ENCODE measurements around the gene GANAB. TPM values are rescaled to one million over a fixed set of nuclear protein-coding genes. Genes with fewer than 3 reads are reported as not detected.
"Not testable (repeated sequence)": the region's sequence is repeated elsewhere in the genome, so short reads cannot be mapped to it uniquely, and the experiment has no call there.

The GANAB gene
- total RNA-seq, 1 donor from 2014 or later, result 237 TPM

DNA sequence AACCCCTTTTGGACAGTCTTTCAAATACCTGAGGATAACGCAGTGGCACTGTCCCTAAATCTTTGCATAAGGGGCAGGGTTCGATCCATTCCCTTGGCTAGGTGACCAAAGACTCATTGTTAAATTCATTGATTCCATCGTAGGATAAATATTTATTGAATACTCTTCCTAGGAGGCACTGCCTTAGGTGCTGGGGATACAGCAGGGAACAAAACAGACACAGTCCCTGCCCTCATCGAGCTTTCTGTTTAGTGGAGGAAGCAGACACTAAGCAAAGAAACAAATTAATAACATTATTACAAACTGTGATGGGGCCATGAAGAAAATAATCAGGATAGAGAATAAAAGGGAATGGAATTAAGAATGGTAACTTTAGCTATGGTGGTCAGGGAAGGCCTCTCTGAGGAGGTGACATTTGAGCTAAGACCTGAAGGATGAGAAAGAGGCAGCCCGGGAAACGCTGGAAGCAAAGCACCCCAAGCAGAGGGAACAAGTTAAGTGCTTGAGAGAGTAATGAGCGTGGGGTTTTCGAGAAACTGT is 25.3 kb downstream of the GANAB start:
- DNase-seq, result no peak

- DNase-seq, result not testable (repeated sequence)
These were observed 29.5 kb downstream of the GANAB start for GRCh38 chr11:62616957-62617356.

- DNase-seq, result no peak
These were observed 30.9 kb downstream of the GANAB start for GRCh38 chr11:62615521-62615920.

DNA sequence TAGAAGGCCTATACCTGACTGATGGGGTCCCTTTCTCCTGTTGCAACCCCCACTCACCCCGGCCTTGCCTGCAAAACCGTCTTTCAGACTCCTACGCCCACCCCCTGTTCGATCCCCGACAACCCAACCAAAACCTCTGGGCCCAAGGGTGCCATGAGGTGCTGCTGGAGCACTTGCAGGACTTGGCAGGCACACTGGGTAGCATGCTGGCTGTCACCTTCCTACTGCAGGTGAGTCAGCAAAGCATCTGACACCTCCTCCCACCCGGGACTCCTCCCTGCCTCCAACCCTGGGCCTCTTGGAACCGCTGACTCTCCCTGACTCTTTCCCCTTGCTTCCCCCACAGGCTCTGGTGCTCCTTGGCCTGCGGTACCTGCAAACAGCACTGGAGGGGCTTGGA is 32.1 kb downstream of the GANAB start:
- DNase-seq, result no peak

GRCh38 chr11:62613291-62613778 is 33.1 kb downstream of the GANAB start:
- no peak for DNase-seq

- DNase-seq, result peak; percentile 85
These were observed 33.8 kb downstream of the GANAB start, which contains the start of the genes EML3 and ROM1 for GRCh38 chr11:62612366-62613290. EML3 (minus strand) TSS chr11:62612775; CDS start chr11:62612457, 318 bp downstream. ROM1 (plus strand) TSS chr11:62613257; CDS start chr11:62613282, 25 bp downstream.

DNA sequence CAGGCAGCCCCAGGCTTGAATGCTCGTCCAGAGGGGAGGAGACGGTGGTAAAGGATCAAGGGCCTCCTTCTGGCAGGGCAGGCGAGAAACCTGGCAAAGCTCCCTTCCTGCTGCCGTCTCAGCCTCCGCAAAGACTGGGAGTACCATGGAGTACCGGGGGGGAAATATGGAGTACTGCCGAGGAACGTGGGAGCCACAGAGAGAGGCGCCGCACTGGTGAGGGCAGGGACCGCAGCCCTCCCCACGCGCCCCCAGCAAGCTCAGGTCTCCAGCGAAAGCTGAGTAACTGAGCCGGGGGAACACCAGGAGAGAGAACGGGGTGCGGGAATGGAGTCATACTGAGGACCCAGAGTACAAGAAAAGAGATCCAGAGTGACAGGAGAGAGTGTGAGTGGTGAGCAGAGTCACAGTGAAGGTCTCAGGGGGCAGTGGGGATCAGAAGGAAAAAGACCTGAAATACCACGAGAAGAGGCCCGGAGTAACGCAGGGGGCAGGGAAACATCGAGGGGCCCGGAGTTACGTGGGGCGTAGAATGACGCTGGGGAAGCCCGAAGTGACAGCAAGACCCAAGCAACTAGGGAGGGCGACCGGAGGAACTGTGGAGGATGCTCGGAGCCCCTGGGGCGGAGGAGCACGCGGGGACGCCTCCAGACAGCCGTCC is 34.6 kb downstream of the GANAB start:
- peak; percentile 73 for DNase-seq

DNA sequence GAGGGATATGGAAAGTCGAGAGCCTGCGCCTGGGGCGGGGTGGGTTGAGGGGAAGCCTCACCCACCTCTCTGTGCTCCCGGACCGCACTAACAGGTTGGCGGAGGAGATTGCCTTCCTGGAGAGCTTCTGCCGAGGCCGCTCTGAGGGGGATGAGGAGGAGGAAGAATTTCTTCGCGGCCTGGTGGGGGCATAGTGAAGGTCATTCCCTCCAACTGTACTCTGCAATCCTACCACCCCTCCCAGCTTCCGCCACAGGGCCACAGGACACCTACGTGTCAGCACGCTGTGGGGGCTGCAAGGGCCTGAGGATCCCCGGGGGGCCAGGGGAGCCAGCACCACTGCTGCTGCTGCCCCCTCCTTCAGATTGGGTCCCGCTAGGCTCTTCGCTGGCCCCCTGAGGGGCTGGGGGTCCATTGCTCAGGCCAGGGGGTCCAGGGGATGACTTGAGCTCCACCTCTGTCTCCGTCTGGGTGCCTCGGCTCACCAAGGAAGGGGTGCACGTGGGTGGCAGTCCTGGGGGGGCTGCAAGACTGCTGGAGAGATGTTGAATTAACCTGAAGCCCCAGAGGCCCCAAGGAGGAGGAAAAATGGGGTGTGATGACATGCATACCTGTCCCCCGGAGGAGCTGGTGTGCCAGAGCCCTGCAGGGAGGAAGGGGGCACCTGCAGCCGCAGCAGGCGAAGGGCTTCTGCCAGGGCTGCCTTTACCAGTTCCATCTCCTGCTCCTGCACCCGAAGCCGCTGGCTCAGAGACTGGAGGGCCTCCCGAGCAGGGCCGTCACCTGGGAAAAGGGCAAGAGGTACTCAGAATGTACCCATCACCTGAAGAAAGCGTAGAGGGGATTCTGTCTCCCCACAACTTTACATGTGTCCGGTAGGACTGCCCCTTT is 35.4 kb downstream of the GANAB start:
- DNase-seq, result no peak

- DNase-seq, result no peak
These were observed 36.0 kb downstream of the GANAB start for GRCh38 chr11:62610403-62610802.

DNA sequence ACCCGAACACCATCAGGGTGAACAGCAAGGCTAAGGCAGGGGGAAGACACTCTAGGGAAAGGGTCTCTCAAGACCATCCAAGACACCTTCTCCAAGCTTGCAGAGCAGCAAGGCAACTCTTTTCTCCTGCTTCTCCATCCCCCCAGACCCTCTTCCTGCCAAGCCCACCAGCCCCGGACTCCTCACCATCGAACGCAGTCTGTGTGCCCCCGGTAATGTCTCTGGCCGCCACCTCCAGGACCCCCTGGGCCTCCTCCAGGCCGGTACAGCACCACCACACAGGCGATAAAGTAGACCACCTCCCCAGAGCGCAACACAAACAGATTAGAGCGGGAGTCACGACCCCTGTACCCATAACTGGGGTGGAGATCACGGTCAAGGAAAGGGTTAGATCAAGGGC is 37.6 kb downstream of the GANAB start:
- no peak for DNase-seq

DNA sequence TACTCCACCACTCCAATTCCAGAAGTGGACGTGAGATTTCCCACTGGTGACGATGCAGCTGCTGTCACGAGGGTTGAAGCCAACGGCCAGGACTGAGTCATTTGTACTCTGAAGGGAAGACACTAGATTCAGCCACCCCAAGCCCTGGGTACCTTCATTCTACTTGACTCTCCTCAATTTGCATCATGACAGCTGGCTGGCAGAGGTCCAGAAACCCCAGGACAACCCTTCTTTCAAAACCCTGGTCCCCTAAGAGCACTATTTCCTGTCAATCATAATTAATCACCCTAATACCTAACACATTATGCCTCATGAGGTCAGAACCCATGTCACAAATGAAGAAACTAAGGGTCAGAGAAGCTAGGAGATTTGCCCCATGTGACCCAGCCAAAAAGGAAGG is 38.7 kb downstream of the GANAB start:
- DNase-seq, result no peak

DNA sequence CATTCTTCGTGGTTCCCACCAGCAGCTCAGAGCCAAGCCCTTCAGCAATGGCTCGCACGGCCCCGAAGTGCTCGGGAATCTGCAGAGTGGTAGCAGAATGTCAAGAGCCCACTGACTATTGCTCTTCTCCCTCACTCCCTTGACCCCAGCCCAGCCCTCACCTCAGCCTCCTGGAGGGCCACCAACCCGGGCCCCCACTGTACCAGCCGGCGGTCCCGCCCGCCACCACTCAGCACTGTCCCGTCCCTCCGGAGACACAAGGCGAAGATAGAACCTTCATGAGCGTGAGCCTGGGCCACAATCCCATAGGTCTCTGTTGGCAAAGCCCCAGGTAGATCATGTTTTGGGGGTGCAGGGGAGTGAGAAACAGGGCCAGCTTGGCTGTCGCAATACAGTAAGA is 40.5 kb downstream of the GANAB start:
- no peak for DNase-seq

DNA sequence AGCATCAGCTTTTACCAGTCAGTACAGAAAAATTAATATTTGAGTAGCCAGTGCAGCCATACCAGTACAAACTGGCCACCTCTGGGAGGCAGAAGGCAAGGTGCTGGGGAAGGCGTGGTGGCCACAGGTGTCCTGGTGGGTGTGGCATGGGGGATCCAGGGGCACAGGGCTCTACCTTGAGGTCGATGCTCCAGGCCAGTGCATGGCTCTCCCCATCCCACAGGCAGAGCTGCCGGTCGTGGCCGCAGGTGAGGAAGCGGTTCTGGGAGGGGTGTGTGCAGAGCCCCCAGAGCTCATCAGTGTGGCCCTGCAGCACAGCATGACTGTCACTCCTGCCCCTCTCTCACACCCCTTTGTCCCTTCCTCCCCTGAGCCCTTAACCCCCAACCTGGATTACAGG is 40.9 kb downstream of the GANAB start:
- no peak for DNase-seq

- DNase-seq, result no peak
These were observed 41.8 kb downstream of the GANAB start for GRCh38 chr11:62604460-62605120.

- DNase-seq, result no peak
These were observed 42.6 kb downstream of the GANAB start for GRCh38 chr11:62603776-62604299.

DNA sequence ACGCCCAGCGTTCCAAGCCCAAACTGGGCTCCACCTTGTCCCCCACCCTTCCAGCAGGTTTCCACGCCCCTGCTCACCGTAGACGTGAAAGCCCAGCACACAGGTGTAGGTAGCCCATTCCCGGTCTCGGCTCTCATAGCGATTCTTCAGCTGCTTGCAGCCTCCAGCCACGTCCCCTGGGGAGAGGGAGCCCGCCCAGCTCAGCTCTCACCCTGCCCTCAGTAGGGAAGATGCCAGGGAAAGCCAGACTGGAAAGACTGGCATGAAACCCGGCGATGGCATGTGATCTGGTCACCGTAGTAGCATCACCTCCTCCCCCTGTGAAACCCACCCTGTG is 43.4 kb downstream of the GANAB start:
- DNase-seq, result no peak

DNA sequence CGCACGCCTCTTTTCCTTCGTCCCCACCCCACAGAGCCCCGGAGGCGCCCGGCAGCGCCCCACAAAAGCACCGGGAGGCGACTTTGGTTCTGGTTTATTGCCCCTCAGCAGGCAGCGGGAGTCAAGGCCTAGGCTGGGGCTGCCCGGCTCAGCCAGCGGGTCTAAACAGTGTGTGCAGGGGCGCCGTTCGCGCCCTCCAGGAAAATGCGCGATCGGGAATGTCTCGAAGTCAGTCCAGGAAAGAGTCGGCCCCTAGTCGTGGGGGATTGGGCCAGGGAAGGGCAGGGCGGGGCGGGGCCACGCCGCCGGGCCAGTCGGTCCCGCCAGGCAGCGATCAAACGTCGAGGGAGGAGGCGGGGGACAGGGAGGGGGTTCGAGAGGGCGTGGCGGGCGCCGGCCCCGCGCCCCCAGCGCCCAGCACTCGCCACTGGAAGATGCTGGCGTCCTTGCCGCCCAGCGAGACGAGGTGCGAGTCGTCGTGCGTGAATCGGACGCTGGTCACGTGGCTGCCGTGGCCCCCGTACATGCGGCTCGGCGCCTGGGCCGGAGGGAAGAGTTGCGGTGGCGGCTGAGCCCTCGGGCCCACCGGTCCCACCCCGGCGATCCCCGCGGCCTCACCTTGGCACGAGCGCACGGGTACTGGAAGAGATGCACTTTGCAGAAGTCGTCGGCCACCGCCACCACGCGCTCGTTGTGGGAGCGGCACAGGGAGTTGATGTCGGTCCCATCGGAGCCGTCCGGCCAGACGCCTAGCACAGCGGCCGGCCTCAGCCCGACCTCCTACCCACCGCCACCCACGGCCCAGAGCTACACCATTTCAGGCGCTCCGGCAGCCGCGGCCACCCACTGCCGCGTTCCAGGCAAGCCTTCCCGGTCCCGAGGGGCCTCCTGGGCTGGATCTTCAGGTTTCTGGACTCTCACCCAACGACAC is 44.0 kb downstream of the GANAB start:
- DNase-seq, result peak; percentile 65

GRCh38 chr11:62601372-62602140 is 44.9 kb downstream of the GANAB start, which contains the start of gene MTA2:
MTA2 (minus strand) TSS chr11:62601865; CDS start chr11:62601450, 415 bp downstream.
- peak; percentile 98 for DNase-seq

- DNase-seq, result peak; percentile 61
These were observed 45.4 kb downstream of the GANAB start for GRCh38 chr11:62601122-62601371.

Data from dermis blood vessel endothelial cell (primary cell).